GM23338 (cell line): ENCODE data around the gene ANKUB1. TPM values are rescaled to one million over a fixed set of nuclear protein-coding genes. Genes with fewer than 3 reads are reported as not detected.

Experiments used
- ATAC-seq: fragments of 200-7000 bp; cut with Tn5 transposase; 3 replicates; pipeline ENCODE4 v1.9.1; 2020
- DNase-seq: peaks from one replicate; pipeline ENCODE4 v3.0.0-alpha.2; 2015; ENCODE audit warnings: low spot score
- H2AFZ ChIP-seq: fragments of 200-600 bp; sonication (generic); 2 replicates; pipeline ENCODE4 v1.8.0; 2016; ENCODE audit warnings: antibody characterized with exemption, mild to moderate bottlenecking, moderate library complexity
- H3F3A ChIP-seq: fragments of 200-600 bp; sonication (generic); replicated peaks from 2 replicates; pipeline ENCODE4 v1.8.0; 2017; ENCODE audit warnings: antibody characterized with exemption, mixed run types, low read depth
- H3K27ac ChIP-seq: fragments of 200-600 bp; sonication (generic); 2 replicates; pipeline ENCODE4 v1.6.1; 2016; ENCODE audit warnings: low read depth
- H3K27me3 ChIP-seq: fragments of 200-600 bp; sonication (generic); 2 replicates; pipeline ENCODE4 v1.8.0; 2016; ENCODE audit warnings: mild to moderate bottlenecking, mixed run types, moderate library complexity; ENCODE audit not compliant: insufficient read depth
- H3K36me3 ChIP-seq: fragments of 200-600 bp; sonication (generic); 2 replicates; pipeline ENCODE4 v1.8.0; 2016; ENCODE audit warnings: mild to moderate bottlenecking; ENCODE audit not compliant: insufficient read depth
- H3K4me1 ChIP-seq: fragments of 200-600 bp; sonication (generic); 2 replicates; pipeline ENCODE4 v1.8.0; 2016; ENCODE audit warnings: mild to moderate bottlenecking, moderate library complexity; ENCODE audit not compliant: insufficient read depth
- H3K4me2 ChIP-seq: fragments of 200-600 bp; sonication (generic); 2 replicates; pipeline ENCODE4 v1.7.1; 2017; ENCODE audit warnings: mixed run types
- H3K4me3 ChIP-seq: fragments of 200-600 bp; sonication (generic); 2 replicates; pipeline ENCODE4 v1.6.1; 2016; ENCODE audit warnings: mixed run types
- H3K79me2 ChIP-seq: fragments of 200-600 bp; sonication (generic); replicated peaks from 2 replicates; pipeline ENCODE4 v1.8.0; 2017; ENCODE audit warnings: mild to moderate bottlenecking; ENCODE audit not compliant: insufficient read depth
- H3K9me2 ChIP-seq: fragments of 200-600 bp; sonication (generic); 2 replicates; pipeline ENCODE4 v1.8.0; 2017; ENCODE audit not compliant: insufficient read depth
- H4K20me1 ChIP-seq: fragments of 200-600 bp; sonication (generic); replicated peaks from 2 replicates; pipeline ENCODE4 v1.8.0; 2017; ENCODE audit warnings: mild to moderate bottlenecking; ENCODE audit not compliant: insufficient read depth
- H3K27ac Mint-ChIP-seq: 2 replicates; pipeline ENCODE4 v1.8.0; 2020; ENCODE audit warnings: inconsistent platforms, mild to moderate bottlenecking, moderate library complexity, mixed read lengths
- H3K27me3 Mint-ChIP-seq: 3 replicates; pipeline ENCODE4 v1.8.0; 2022; ENCODE audit warnings: low read depth, mild to moderate bottlenecking, moderate library complexity, mixed read lengths, inconsistent platforms; ENCODE audit not compliant: insufficient read depth, poor library complexity
- H3K36me3 Mint-ChIP-seq: 3 replicates; pipeline ENCODE4 v1.8.0; 2021; ENCODE audit warnings: low read depth, mild to moderate bottlenecking, inconsistent platforms, moderate library complexity, mixed read lengths
- H3K4me1 Mint-ChIP-seq: 3 replicates; pipeline ENCODE4 v1.8.0; 2020; ENCODE audit warnings: mild to moderate bottlenecking, inconsistent platforms, mixed read lengths
- H3K4me3 Mint-ChIP-seq: 3 replicates; pipeline ENCODE4 v1.8.0; 2021; ENCODE audit warnings: moderate library complexity, mild to moderate bottlenecking, inconsistent platforms, mixed read lengths
- H3K9me3 Mint-ChIP-seq: 3 replicates; pipeline ENCODE4 v1.8.0; 2020; ENCODE audit warnings: moderate library complexity, mild to moderate bottlenecking, inconsistent platforms, mixed read lengths
- CREB1 ChIP-seq: fragments of 250-450 bp; sonication (Bioruptor Pico); IDR thresholded peaks from 2 replicates; pipeline ENCODE4 v1.5.0; 2020; ENCODE audit warnings: low read depth, mild to moderate bottlenecking, moderate library complexity
- CTCF ChIP-seq, 2 experiments: fragments of 200-600 bp in 1 of 2; sonication (generic) in 1 of 2; conservative IDR thresholded peaks; 2 replicates each; pipeline versions ENCODE4 v1.5.1 to v1.6.1; 2016 to 2017; ENCODE audit warnings: antibody characterized with exemption in 2 of 2, low read depth in 2 of 2, mild to moderate bottlenecking in 2 of 2, moderate library complexity in 1 of 2
- EZH2phosphoT487 ChIP-seq: fragments of 200-600 bp; sonication (generic); IDR thresholded peaks from one replicate; pipeline ENCODE4 v1.8.1; 2018; ENCODE audit warnings: antibody characterized with exemption; ENCODE audit not compliant: unreplicated experiment
- JUNB ChIP-seq: IDR thresholded peaks from one replicate; pipeline ENCODE4 v1.6.1; 2016; ENCODE audit warnings: antibody characterized with exemption; ENCODE audit not compliant: unreplicated experiment
- NANOG ChIP-seq: IDR thresholded peaks from 2 replicates; pipeline ENCODE4 v1.6.1; 2016; ENCODE audit warnings: antibody characterized with exemption, borderline replicate concordance
- REST ChIP-seq: IDR thresholded peaks from one replicate; pipeline ENCODE4 v1.6.1; 2018; ENCODE audit warnings: antibody characterized with exemption; ENCODE audit not compliant: unreplicated experiment
- STAT1 ChIP-seq: IDR thresholded peaks from one replicate; pipeline ENCODE4 v1.6.1; 2016; ENCODE audit warnings: antibody characterized with exemption; ENCODE audit not compliant: unreplicated experiment
- ZNF114 ChIP-seq: fragments of 250-450 bp; sonication (Bioruptor Pico); IDR thresholded peaks from 2 replicates; pipeline ENCODE4 v1.5.0; 2020; ENCODE audit warnings: mild to moderate bottlenecking, moderate library complexity
- ZNF462 ChIP-seq: fragments of 250-450 bp; sonication (Bioruptor Pico); IDR thresholded peaks from 2 replicates; pipeline ENCODE4 v1.5.0; 2020; ENCODE audit warnings: mild to moderate bottlenecking, moderate library complexity
- polyA plus RNA-seq: library from polyadenylated mRNA; unstranded; fragments of >200 nt; fragmentation: Nextera tagmentation; extraction: Ambion mirVana; gene quantifications from 2 replicates; pipeline ENCODE4 v1.2.1, GENCODE V29; 2016
- total RNA-seq: library from RNA; depleted of rRNA; stranded (reverse); fragments of >200 nt; shearing (Covaris generic); gene quantifications from 2 replicates; pipeline ENCODE4 v1.2.3, GENCODE V29; 2014

The ANKUB1 gene
- total and polyA plus RNA-seq, 2 experiments from 2014 or later: not detected

GRCh38 chr3:149812165-149812605, 19.8 kb upstream of the ANKUB1 start:
- peak overlapping the region; percentile 98 for H3K27ac Mint-ChIP-seq
- no peaks in the 10 kb centered on the region; the same call in 2 of the 3 replicates for H3K36me3 Mint-ChIP-seq
- Histone ChIP-seq H3F3A (0 out of 2 replicates have a peak, but pooled peaks cover 4% of the 10 kb centered on the region), H2AFZ (peak overlapping the region; percentile 96), H3K9me2 (no peaks in the 10 kb centered on the region), H4K20me1 (peaks cover 6% of the 10 kb centered on the region), H3K4me1 (peaks cover 30% of the 10 kb centered on the region), H3K4me2 (peak overlapping the region; percentile 86), H3K27me3 (no peaks in the 10 kb centered on the region), H3K27ac (peak overlapping the region; percentile 99), H3K79me2 (peaks cover 35% of the 10 kb centered on the region), H3K36me3 (no peaks in the 10 kb centered on the region), H3K4me3 (peak overlapping the region; percentile 90)
- H3K4me1 Mint-ChIP-seq: peaks cover 34% of the 10 kb centered on the region
- ATAC-seq (no peak), DNase-seq (no peak)
- peaks cover 3% of the 10 kb centered on the region for H3K27me3 Mint-ChIP-seq
- H3K4me3 Mint-ChIP-seq: peak overlapping the region; percentile 93
- H3K9me3 Mint-ChIP-seq: no peaks in the 10 kb centered on the region
- TF ChIP-seq NANOG (no peak), CREB1 (CRISPR knock-in tag) (no peak)

GRCh38 chr3:149810846-149811245, 18.5 kb upstream of the ANKUB1 start:
- H3K79me2 ChIP-seq: peaks cover 21% of the 10 kb centered on the region
- ATAC-seq: no peak
- H3K36me3 Mint-ChIP-seq: no peaks in the 10 kb centered on the region; the same call in 2 of the 3 replicates
- no peaks in the 10 kb centered on the region for H3K9me3 Mint-ChIP-seq
- no peak overlapping the region for H3K27ac Mint-ChIP-seq
- H3K4me1 ChIP-seq: peaks cover 22% of the 10 kb centered on the region
- no peak overlapping the region for H3K27ac ChIP-seq
- 0 out of 2 replicates have a peak, but pooled peaks cover 4% of the 10 kb centered on the region for H3F3A ChIP-seq
- H3K36me3 ChIP-seq: no peaks in the 10 kb centered on the region
- H2AFZ ChIP-seq: no peak overlapping the region
- DNase-seq: no peak
- H4K20me1 ChIP-seq: peaks cover 6% of the 10 kb centered on the region; the same call in 1 of the 2 replicates
- no peak overlapping the region for H3K4me2 ChIP-seq
- no peak overlapping the region for H3K4me3 Mint-ChIP-seq
- peaks cover 3% of the 10 kb centered on the region for H3K27me3 Mint-ChIP-seq
- H3K27me3 ChIP-seq: no peaks in the 10 kb centered on the region
- no peak overlapping the region for H3K4me3 ChIP-seq
- no peaks in the 10 kb centered on the region for H3K9me2 ChIP-seq
- H3K4me1 Mint-ChIP-seq: peaks cover 23% of the 10 kb centered on the region
- no peak for TF ChIP-seq REST
- no peak for TF ChIP-seq NANOG
- TF ChIP-seq ZNF114: no peak
- no peak for TF ChIP-seq JUNB
- no peak for TF ChIP-seq STAT1
- no peak for TF ChIP-seq ZNF462 (CRISPR knock-in tag)
- TF ChIP-seq EZH2phosphoT487: no peak
- TF ChIP-seq CTCF (conservative IDR thresholded peaks at IDR 0.05; ENCODE audit: low read depth in 2 of 2): no peak
